Stimulated activated CD4-positive, alpha-beta T cell treated with anti-CD3 and anti-CD28 coated beads, Interleukin-1b, Interleukin-23, amount 100 ng/mL, for 24 hours (primary cell): ENCODE measurements around the gene ICAM5.

Experiments used
- DNase-seq, 4 experiments: peaks; one replicate each; pipeline ENCODE4 v3.0.0-alpha.2; 2020; ENCODE audit warnings: low read depth in 4 of 4, low spot score in 1 of 4

The ICAM5 gene

GRCh38 chr19:10339977-10340376 lies 50.2 kb downstream of the ICAM5 start:
- no peak for DNase-seq

- no peak for DNase-seq
Observed at GRCh38 chr19:10343495-10343894, 53.7 kb downstream of the ICAM5 start.

GRCh38 chr19:10344780-10345179 lies 55.0 kb downstream of the ICAM5 start:
- DNase-seq = no peak
